OCI-LY1 (cell line): ENCODE results near the gene NEURL3.

Experiments used
- H2AFZ ChIP-seq: fragments of 200-600 bp; sonication (generic), shearing (Covaris generic); 2 replicates; pipeline ENCODE4 v1.6.0; 2014; ENCODE audit warnings: antibody characterized with exemption, mild to moderate bottlenecking, low read length
- H3F3A ChIP-seq: fragments of 200-600 bp; sonication (generic), shearing (Covaris generic); 2 replicates; pipeline ENCODE4 v1.6.0; 2014; ENCODE audit warnings: mild to moderate bottlenecking, antibody characterized with exemption, low read length, moderate library complexity; ENCODE audit not compliant: insufficient read depth
- H3K27ac ChIP-seq: fragments of 200-600 bp; sonication (generic); 2 replicates; pipeline ENCODE4 v1.5.1; 2014; ENCODE audit warnings: low read length, mixed run types, mild to moderate bottlenecking, low read depth; ENCODE audit not compliant: poor library complexity, severe bottlenecking
- H3K27me3 ChIP-seq: fragments of 200-600 bp; sonication (generic); 2 replicates; pipeline ENCODE4 v1.6.0; 2014; ENCODE audit warnings: antibody characterized with exemption, mild to moderate bottlenecking, low read length, moderate library complexity; ENCODE audit not compliant: insufficient read depth
- H3K36me3 ChIP-seq: fragments of 200-600 bp; sonication (generic); 2 replicates; pipeline ENCODE4 v1.6.1; 2014; ENCODE audit warnings: mild to moderate bottlenecking, antibody characterized with exemption, low read length, moderate library complexity, mixed read lengths; ENCODE audit not compliant: insufficient read depth
- H3K4me1 ChIP-seq: fragments of 200-600 bp; sonication (generic); 2 replicates; pipeline ENCODE4 v1.5.1; 2014; ENCODE audit warnings: mild to moderate bottlenecking, low read length, moderate library complexity; ENCODE audit not compliant: insufficient read depth, severe bottlenecking
- H3K4me2 ChIP-seq: fragments of 200-600 bp; sonication (generic), shearing (Covaris generic); 2 replicates; pipeline ENCODE4 v1.6.1; 2014; ENCODE audit warnings: low read length
- H3K4me3 ChIP-seq: fragments of 200-600 bp; sonication (generic); 2 replicates; pipeline ENCODE4 v1.5.1; 2014; ENCODE audit warnings: low read length, low read depth, mild to moderate bottlenecking, mixed read lengths; ENCODE audit not compliant: poor library complexity, severe bottlenecking
- H3K79me2 ChIP-seq: fragments of 200-600 bp; shearing (Covaris generic); 2 replicates; pipeline ENCODE4 v1.6.1; 2016; ENCODE audit warnings: mixed run types, low read length, mixed read lengths; ENCODE audit not compliant: insufficient read depth
- H3K9ac ChIP-seq: fragments of 200-600 bp; sonication (generic), shearing (Covaris generic); 2 replicates; pipeline ENCODE4 v1.6.1; 2014; ENCODE audit warnings: mild to moderate bottlenecking, low read length, mixed read lengths
- H3K9me2 ChIP-seq: fragments of 200-600 bp; sonication (generic), shearing (Covaris generic); 2 replicates; pipeline ENCODE4 v1.6.1; 2014; ENCODE audit warnings: low read depth, mild to moderate bottlenecking, low read length, mixed read lengths
- H3K9me3 ChIP-seq: fragments of 200-600 bp; shearing (Covaris generic); 2 replicates; pipeline ENCODE4 v1.6.1; 2014; ENCODE audit warnings: low read length, mixed read lengths
- H4K20me1 ChIP-seq: fragments of 200-600 bp; sonication (generic), shearing (Covaris generic); 2 replicates; pipeline ENCODE4 v1.6.0; 2016; ENCODE audit warnings: mild to moderate bottlenecking, low read length; ENCODE audit not compliant: insufficient read depth
- CTCF ChIP-seq: fragments of 200-600 bp; sonication (generic), shearing (Covaris generic); IDR thresholded peaks from 2 replicates; pipeline ENCODE4 v1.5.1; 2017; ENCODE audit warnings: mild to moderate bottlenecking, antibody characterized with exemption, low read length, moderate library complexity, mixed read lengths
- EZH2 ChIP-seq: fragments of 200-600 bp; sonication (generic), shearing (Covaris generic); IDR thresholded peaks from 2 replicates; pipeline ENCODE4 v1.8.0; 2017; ENCODE audit warnings: borderline replicate concordance, mixed run types, mild to moderate bottlenecking, antibody characterized with exemption, low read length, moderate library complexity, mixed read lengths

Gene NEURL3

GRCh38 chr2:96541398-96542152 lies 36.4 kb upstream of the NEURL3 start:
- no peaks in the 10 kb centered on the region for H3F3A ChIP-seq
- no peak overlapping the region for H3K9ac ChIP-seq
- H3K4me1 ChIP-seq = peaks cover 14% of the 10 kb centered on the region
- no peaks in the 10 kb centered on the region; the same call in 1 of the 2 replicates for H3K27me3 ChIP-seq
- H3K9me3 ChIP-seq = no peaks in the 10 kb centered on the region
- TF ChIP-seq CTCF (no peak), EZH2 (no peak)
- no peak overlapping the region for H3K27ac ChIP-seq
- no peaks in the 10 kb centered on the region for H3K9me2 ChIP-seq
- H4K20me1 ChIP-seq = no peaks in the 10 kb centered on the region
- H3K4me3 ChIP-seq = no peak overlapping the region
- H3K4me2 ChIP-seq = no peak overlapping the region
- no peak overlapping the region for H2AFZ ChIP-seq
- no peaks in the 10 kb centered on the region for H3K36me3 ChIP-seq
- H3K79me2 ChIP-seq = no peaks in the 10 kb centered on the region

DNA sequence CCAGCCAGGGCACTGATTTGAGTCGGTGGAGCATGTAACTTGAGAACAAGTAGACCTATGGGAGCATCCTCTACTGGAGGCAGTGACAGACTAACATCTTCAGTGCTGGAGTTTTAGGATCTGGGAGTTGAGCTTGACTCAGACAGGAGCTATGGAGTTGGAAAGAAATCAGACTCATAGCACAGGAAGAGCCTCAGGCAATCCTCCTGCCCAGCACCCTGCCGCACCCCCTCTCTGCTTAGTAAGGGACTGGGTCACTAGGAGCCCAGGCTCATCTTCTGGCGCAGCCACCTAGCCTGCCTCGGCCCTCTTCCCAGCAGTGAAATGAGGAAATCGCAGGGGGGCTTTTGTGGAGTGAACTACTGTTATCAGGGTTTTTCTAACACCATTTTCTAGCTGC lies 35.0 kb upstream of the NEURL3 start:
- H3F3A ChIP-seq = no peaks in the 10 kb centered on the region

GRCh38 chr2:96539215-96539920 lies 34.2 kb upstream of the NEURL3 start:
- no peaks in the 10 kb centered on the region for H4K20me1 ChIP-seq
- no peak overlapping the region for H3K9ac ChIP-seq

More for the DNA sequence above, 35.0 kb upstream of the NEURL3 start:
- TF ChIP-seq EZH2 (no peak), CTCF (no peak)
- Histone ChIP-seq H3K9me3 (no peaks in the 10 kb centered on the region), H3K4me2 (no peak overlapping the region), H3K27me3 (no peaks in the 10 kb centered on the region; the same call in 1 of the 2 replicates), H3K79me2 (no peaks in the 10 kb centered on the region), H3K27ac (no peak overlapping the region), H3K4me3 (no peak overlapping the region), H3K9ac (no peak overlapping the region), H3K9me2 (no peaks in the 10 kb centered on the region), H3K4me1 (peaks cover 18% of the 10 kb centered on the region), H3K36me3 (no peaks in the 10 kb centered on the region), H2AFZ (no peak overlapping the region), H4K20me1 (no peaks in the 10 kb centered on the region)

More at GRCh38 chr2:96539215-96539920, 34.2 kb upstream of the NEURL3 start:
- H2AFZ ChIP-seq = no peak overlapping the region
- H3K79me2 ChIP-seq = no peaks in the 10 kb centered on the region
- H3K4me2 ChIP-seq = no peak overlapping the region
- peaks cover 18% of the 10 kb centered on the region for H3K4me1 ChIP-seq
- no peaks in the 10 kb centered on the region; the same call in 1 of the 2 replicates for H3K27me3 ChIP-seq
- H3K9me3 ChIP-seq = no peaks in the 10 kb centered on the region
- no peak overlapping the region for H3K27ac ChIP-seq
- H3K9me2 ChIP-seq = no peaks in the 10 kb centered on the region
- TF ChIP-seq EZH2 (no peak), CTCF (no peak)
- no peak overlapping the region for H3K4me3 ChIP-seq
- no peaks in the 10 kb centered on the region for H3K36me3 ChIP-seq
- H3F3A ChIP-seq = no peaks in the 10 kb centered on the region
